Measurements from ENCODE around the gene SCD.

Gene SCD

DNA sequence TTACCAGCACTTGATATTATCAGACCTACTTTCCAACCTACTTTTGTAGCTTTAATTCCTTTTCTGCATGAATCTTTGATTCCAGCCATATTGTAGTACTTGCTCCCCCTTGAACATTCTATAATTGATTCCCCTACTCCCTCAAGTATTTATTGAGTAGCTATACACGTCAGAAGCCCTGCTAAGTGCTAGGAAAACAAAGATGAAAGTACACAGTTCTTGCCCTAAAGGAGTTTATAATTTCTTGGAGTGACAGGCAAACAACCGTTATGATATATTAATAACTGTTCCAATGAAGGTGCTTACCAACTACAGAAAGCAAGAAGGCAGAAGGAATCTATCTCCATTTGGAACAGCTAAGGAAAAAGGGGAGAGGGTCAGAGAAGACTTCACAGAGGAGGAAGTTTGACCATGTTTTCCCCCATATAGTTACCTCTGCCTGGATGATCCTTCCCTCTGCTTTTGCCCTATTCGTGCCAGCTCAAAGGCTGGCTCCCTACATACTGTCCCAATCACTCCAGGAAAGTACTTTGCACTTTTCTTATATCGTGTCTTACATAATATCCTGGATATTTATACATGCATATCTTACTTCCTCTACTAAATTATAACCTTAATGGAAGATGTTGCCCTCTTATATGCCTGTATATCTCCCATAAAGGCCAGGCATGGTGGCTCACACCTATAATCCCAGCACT lies 54.7 kb downstream of the SCD start:
- DNase-seq (ENCODE audit: low spot score) = no peak

DNA sequence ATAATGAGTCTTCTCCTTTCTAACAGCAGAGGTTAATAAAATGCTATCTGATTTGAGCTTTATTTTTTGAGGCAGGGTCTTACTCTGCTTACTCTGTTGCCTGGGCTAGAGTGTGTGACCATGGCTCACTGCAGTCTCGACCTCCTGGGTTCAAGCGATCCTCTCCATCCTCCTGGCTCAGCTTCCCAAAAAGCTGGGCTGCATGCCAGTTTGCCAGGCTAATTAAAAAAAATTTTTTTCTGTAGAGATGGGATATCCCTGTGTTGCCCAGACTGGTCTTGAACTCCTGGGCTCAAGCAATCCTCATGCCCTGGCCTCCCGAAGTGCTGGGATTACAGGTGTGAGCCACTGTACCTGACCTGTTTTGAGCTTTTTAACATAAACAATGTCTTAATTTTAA lies 56.7 kb downstream of the SCD start:
- no peak for DNase-seq (ENCODE audit: low spot score)

DNA sequence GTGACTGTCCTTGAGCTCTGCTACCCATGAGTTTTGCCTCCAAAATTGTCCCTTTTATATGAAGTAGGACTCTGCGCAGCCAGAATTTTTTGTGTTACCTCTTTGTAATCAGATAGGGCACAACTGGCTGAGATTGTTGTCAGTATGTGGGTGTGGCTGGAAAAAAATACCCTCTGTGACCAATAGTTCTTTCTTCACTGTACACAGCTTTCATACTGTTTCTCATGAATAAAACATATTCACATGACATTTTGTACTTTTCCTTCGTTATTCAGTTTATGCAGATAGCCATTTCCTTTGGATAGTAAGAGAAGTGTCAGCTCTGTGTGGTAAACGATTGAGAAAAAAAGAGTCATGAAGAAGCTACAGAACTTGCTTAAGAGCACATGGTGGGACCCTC lies 66.1 kb downstream of the SCD start:
- DNase-seq (ENCODE audit: low spot score) = no peak

Data from AG20443 (cell line).